Neural progenitor cell (in vitro differentiated cells): ENCODE data around the gene SHQ1.

ENCODE experiments used
- CTCF ChIP-seq: fragments of 200-600 bp; sonication (generic); IDR thresholded peaks from 2 replicates; pipeline ENCODE4 v1.5.1; 2017; ENCODE audit warnings: antibody characterized with exemption, mild to moderate bottlenecking
- EZH2 ChIP-seq: fragments of 200-600 bp; sonication (generic); IDR thresholded peaks from 2 replicates; pipeline ENCODE4 v1.6.1; 2017; ENCODE audit warnings: antibody characterized with exemption, mild to moderate bottlenecking, moderate library complexity
- EZH2phosphoT487 ChIP-seq: fragments of 200-600 bp; sonication (generic); IDR thresholded peaks from 2 replicates; pipeline ENCODE4 v1.6.1; 2017; ENCODE audit warnings: antibody characterized with exemption

- TF ChIP-seq CTCF = no peak
- no peak for TF ChIP-seq EZH2
- no peak for TF ChIP-seq EZH2phosphoT487
These were observed 99.6 kb downstream of the SHQ1 start for GRCh38 chr3:72748659-72749058.
